ENCODE measurements around the gene TSSK3. TPM values are rescaled to one million over a fixed set of nuclear protein-coding genes. Genes with fewer than 3 reads are reported as not detected.
"Not testable (repeated sequence)": the region's sequence is repeated elsewhere in the genome, so short reads cannot be mapped to it uniquely, and the experiment has no call there.

The TSSK3 gene
- total RNA-seq, 4 donors from 2014 or later: 0.35 to 21.3 TPM; not detected in 2

DNA sequence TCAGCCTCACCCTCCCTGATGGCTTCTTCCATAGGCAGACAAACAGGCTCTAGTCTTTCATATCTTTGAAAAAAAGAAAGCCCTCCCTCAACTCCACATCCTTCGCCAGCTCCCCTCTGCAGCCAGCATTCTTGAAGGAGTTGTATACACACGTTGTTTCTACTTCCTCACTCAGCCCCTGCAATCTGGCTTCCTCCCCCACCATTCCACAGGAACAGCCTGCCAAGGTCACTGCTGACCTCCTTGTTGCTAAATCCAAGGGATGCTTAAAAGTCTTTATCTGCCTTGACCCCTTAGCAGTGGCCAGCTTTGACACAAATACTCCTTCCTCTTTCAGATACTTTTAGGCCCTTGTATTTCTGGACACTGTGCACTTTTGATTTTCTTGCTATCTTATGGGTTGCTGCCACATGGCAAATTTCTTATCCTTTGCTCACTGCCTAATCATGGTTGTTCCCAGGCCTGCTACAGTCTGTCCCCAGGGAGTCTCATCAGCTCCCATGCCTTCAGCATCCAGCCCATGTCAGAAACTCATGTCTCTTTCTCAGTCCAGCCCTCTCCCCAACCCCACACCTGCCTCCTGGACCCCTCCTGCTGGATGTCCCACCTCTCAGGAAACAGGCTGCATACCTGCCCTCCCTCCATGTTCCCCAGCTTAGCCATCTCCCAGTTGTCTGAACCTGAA, 8.3 kb upstream of the TSSK3 start:
- Histone ChIP-seq H3K9me3 (no peaks in the 10 kb centered on the region), H3K27ac (peak overlapping the region; percentile 90 to 96), H3K36me3 (no peaks in the 10 kb centered on the region), H3K4me3 (no peak overlapping the region), H3K4me1 (peaks cover 12 to 28% of the 10 kb centered on the region in 2 donors), H3K27me3 (no peaks in the 10 kb centered on the region)
- intact Hi-C loops (cut with DNase I; ENCODE audit: low total_unique reads): no loop called here
- DNase-seq: peak; percentile 92
- TF ChIP-seq POLR2A (IDR thresholded peaks at IDR 0.05): no peak
- TF ChIP-seq, protein P1, sequence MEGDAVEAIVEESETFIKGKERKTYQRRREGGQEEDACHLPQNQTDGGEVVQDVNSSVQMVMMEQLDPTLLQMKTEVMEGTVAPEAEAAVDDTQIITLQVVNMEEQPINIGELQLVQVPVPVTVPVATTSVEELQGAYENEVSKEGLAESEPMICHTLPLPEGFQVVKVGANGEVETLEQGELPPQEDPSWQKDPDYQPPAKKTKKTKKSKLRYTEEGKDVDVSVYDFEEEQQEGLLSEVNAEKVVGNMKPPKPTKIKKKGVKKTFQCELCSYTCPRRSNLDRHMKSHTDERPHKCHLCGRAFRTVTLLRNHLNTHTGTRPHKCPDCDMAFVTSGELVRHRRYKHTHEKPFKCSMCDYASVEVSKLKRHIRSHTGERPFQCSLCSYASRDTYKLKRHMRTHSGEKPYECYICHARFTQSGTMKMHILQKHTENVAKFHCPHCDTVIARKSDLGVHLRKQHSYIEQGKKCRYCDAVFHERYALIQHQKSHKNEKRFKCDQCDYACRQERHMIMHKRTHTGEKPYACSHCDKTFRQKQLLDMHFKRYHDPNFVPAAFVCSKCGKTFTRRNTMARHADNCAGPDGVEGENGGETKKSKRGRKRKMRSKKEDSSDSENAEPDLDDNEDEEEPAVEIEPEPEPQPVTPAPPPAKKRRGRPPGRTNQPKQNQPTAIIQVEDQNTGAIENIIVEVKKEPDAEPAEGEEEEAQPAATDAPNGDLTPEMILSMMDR (IDR thresholded peaks at IDR 0.05): no peak

DNA sequence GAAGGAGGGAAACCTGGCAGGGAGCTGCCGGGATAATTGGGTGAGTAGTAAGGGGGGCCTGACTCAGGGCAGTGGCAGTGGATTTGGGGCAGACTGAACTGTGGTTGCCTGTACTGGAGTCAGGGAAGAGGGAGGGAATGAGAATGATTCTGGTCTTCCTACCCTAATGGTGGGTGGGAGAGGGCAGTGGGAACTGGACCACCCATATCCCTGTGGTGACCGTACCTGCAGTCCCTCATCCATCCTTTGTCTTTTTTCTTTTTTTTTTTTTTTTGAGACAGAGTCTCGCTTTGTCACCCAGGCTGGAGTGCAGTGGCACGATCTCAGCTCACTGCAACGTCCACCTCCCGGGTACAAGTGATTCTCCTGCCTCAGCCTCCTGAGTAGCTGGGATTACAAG, 6.6 kb upstream of the TSSK3 start:
- H3K36me3 ChIP-seq; H3K9me3 ChIP-seq; DNase-seq; H3K27me3 ChIP-seq; intact Hi-C loops (cut with DNase I; ENCODE audit: low total_unique reads); H3K4me3 ChIP-seq: not testable (repeated sequence)
- peaks cover 12 to 28% of the 10 kb centered on the region in 2 donors for H3K4me1 ChIP-seq
- peak overlapping the region in 1 of 2 donors; percentile 17 for H3K27ac ChIP-seq

DNA sequence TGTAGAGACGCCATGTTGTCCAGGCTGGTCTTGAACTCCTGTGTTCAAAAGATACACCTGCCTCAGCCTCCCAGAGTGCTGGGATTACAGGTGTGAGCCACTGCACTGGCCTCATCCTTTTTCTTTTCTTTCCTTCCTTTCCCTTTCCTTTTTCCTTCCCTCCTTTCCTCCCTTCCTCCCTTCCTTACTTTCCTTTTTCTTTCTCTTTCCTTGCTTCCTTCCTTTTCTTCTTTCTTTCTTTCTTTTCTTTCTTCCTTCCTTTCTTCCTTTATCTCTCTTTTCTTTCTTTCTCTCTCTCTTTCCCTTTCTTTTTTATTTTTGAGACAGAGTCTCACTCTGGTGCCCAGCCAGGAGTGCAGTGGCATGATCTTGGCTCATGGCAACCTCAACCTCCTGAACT, 5.9 kb upstream of the TSSK3 start:
- intact Hi-C loops (cut with DNase I; ENCODE audit: low total_unique reads): no loop called here
- Histone ChIP-seq H3K4me1 (peaks cover 12 to 33% of the 10 kb centered on the region in 2 donors), H3K4me3 (no peak overlapping the region), H3K9me3 (no peaks in the 10 kb centered on the region), H3K27me3 (no peaks in the 10 kb centered on the region), H3K27ac (no peak overlapping the region), H3K36me3 (no peaks in the 10 kb centered on the region)
- no peak for DNase-seq
- TF ChIP-seq, protein P1 (IDR thresholded peaks at IDR 0.05): no peak
- TF ChIP-seq POLR2A (IDR thresholded peaks at IDR 0.05): no peak

DNA sequence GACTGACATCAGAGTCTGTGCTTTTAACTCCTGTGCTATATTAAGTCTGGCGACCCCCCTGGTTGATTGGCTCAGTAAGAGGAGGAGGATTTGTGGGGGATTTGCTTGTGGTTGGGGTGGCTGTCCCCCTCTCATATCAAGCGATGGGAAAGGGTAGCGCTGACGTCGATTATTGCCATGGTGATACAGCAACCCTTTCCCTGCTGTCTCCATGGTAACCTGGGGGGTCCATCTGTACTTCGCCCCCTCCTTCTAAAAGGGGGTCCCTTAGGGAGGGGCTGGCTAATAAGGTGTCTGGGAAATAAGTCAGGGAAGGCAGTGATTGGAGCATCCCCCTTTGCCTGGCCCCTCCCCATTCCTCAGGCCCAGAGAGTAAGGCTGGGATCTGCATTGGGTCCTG, 4.7 kb upstream of the TSSK3 start:
- intact Hi-C loops (cut with DNase I; ENCODE audit: low total_unique reads): no loop called here
- no peaks in the 10 kb centered on the region for H3K36me3 ChIP-seq
- no peak for DNase-seq
- no peak overlapping the region for H3K27ac ChIP-seq
- TF ChIP-seq, protein P1 (IDR thresholded peaks at IDR 0.05): no peak
- TF ChIP-seq POLR2A (IDR thresholded peaks at IDR 0.05): no peak
- peaks cover 12 to 34% of the 10 kb centered on the region in 2 donors for H3K4me1 ChIP-seq
- H3K9me3 ChIP-seq: no peaks in the 10 kb centered on the region
- no peaks in the 10 kb centered on the region for H3K27me3 ChIP-seq
- no peak overlapping the region for H3K4me3 ChIP-seq

DNA sequence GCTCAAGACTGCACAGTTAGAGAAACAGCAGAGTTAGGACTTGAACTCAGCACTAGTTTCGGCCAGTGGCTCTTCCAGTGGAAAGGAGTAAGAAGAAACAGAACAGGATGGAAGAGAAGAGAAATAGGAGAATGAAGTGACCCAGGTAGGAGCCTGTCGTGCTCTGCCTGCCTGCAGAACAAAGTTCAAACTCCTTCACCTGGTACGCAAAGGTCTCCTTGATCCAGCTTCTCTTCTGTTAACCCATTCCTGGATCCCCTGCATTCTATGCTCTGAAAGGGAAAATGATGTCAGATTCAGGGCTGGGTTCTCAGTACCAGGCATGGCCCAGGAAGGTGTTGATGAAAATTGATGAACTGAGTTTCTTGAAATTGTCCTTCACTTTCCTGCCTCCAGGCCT, 3.9 kb upstream of the TSSK3 start:
- Histone ChIP-seq H3K36me3 (no peaks in the 10 kb centered on the region), H3K27me3 (no peaks in the 10 kb centered on the region), H3K9me3 (no peaks in the 10 kb centered on the region), H3K4me3 (no peak overlapping the region), H3K27ac (no peak overlapping the region), H3K4me1 (peaks cover 4 to 29% of the 10 kb centered on the region in 2 donors)
- TF ChIP-seq, protein P1 (IDR thresholded peaks at IDR 0.05): no peak
- TF ChIP-seq POLR2A (IDR thresholded peaks at IDR 0.05): no peak
- intact Hi-C loops (cut with DNase I; ENCODE audit: low total_unique reads): no loop called here
- DNase-seq: no peak

Measured in uterus (tissue), 4 donors.